ENCODE data around the gene SLC12A1.
A peak's percentile ranks its signal among the peaks of the same experiment; 100 is the strongest.

SLC12A1 gene

DNA sequence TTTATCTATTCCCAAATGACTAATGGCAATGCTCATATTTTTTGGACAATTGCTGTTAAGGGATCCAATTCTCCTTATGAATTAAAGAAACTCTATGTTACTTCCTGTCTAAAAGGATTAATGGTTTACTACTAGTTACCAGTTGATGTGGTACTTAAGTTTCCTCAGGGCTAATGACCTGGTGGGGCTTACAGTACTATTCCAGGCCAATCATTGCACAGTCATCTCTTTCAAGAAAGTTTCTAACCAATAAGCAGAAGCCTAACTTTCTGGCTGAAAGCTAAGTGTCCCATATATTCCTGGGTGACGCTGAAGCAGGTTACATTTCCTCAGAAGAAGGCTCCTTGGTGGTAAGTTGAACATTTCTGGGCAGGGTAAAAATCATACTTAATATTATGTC is at the start of gene SLC12A1:
Gene SLC12A1 (plus strand): TSS at position 322 of the 400 bp plus-strand sequence. CDS start 1,418 bp downstream, outside the sequence.
- DNase-seq = no peak

GRCh38 chr15:48168616-48169015 is 37.5 kb upstream of the SLC12A1 start:
- no peak for DNase-seq

DNA sequence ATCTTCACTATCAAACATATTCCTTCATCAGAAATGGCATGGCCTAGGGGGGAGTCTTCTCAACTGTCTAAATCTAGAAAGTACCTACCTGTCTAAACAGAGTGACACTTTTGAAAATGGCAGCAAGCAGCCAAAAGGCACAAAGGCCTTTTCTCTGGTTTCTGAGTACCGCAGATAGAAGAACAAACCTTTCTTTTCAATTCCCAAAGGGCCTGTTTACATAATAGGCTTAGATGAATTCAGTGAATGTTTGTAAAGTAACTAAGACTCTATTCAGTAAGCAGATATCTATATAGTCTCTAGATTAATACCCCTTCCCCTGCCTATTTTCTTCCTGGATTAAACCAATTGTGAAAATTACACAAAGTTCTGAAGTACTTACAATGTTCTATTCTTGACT is 35.1 kb upstream of the SLC12A1 start:
- no peak for DNase-seq

- no peak for DNase-seq
These were observed 31.0 kb upstream of the SLC12A1 start for GRCh38 chr15:48175126-48175525.

DNA sequence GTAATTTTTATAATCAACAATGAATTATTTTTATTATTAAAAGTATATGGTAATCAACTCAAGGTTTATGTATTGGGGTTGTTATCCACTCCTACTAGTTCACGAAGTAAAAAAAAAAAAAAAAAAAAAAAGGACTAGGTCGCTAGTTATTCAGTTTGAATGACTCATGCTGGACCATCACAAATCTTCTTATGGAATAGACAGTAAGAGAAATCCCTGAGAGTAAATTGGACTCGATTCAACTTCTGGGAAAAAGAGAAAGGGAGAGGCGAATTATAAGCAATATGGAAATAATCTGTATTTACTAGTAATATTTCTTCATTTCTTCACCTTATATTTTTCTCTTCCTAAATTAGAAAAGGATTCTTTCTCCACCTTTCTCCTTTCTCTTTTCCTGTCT is 30.0 kb upstream of the SLC12A1 start:
- no peak for DNase-seq

DNA sequence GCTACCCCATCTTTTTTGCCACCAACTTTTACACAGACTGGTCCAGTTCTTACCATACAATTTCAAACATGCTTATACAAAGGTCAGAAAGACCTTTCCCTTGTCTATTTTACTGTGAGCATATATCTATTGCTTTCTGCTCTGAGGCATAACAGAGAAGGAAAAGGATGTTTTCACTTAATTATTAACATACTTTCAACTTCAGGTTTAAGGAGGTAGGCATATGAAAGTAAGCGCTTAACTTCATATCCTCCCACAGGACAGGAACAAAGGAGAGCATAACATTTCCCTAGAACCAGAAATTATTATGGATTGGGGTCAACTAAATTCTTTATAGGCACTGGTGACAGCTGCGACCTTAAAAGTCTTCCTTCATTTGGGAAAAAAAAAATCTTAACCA is 29.1 kb upstream of the SLC12A1 start:
- no peak for DNase-seq

- DNase-seq = peak in 3 of 6 experiments; percentile 27 to 31 (median 31)
These were observed 28.7 kb upstream of the SLC12A1 start for GRCh38 chr15:48177383-48177765.

DNA sequence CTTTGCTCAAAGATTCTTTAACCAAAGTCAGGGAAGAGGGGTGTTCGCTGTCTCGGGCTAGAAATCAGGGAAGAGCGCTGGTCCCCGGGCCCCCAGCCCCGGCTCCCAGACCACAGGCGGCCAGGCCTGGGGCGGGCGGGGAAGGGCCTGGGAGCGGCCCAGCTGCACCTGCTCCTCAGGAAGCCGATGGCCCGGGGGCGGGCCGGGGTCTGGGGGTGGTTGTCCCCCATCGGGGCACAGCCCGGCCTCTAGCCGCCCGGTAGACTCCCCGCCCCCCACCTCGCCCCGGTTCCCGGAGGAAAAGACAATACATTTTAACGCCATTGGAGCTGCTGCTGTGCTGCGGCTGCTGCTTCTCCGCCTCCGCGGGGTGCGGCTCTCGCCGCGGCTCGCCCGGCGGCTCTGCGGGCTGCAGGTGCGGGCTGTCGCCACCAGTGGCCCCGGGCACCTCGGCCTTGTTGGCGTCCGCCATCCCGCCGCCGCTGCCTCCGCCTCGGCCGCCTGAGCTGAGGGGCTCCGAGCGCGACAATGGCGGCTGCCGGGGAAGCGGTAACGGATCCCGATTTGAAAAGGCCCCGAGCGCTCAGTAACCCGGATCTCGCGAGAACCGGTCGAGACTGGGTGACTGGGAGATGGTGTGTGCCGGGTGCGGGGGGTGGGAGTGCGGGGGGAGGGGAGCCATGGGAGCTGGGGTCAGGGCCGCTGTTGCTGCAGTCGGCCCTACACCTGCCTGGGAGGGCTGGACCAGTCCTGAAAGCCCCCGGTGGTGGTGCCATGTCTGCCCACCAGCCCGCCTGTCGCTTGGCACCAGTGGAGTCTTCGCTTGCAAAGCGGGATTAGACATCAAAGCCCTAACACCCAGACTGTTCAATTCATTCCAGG is 28.1 kb upstream of the SLC12A1 start, which contains the start of gene MYEF2:
Gene MYEF2 (minus strand): TSS at position 530 of the 882 bp plus-strand sequence. CDS start 58 bp downstream, at position 472.
- peak; percentile 6 to 75 (median 45) for DNase-seq

GRCh38 chr15:48178648-48178931 is 27.5 kb upstream of the SLC12A1 start:
- no peak for DNase-seq

DNA sequence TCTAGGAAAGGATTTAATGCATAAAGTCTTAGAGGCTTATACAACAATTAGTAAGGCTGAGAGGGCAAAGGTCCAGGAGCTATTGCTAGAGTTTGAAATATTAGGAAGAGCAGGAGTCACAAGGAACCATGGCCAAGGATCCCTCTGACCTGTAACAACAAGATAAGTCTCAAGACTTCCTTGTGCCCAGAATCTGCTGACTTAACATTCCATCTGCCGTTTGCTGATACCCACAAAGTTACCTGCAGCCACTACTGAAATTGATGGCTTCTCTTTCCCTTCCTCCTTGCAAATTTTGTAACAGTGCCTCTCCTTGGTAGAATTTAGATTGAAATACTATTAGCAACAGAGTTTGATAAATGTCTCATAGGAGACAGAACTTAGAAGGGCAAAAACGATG is 23.4 kb upstream of the SLC12A1 start:
- DNase-seq = no peak

- DNase-seq = no peak
These were observed 20.6 kb upstream of the SLC12A1 start for GRCh38 chr15:48185529-48185928.

GRCh38 chr15:48186271-48186670 is 19.8 kb upstream of the SLC12A1 start:
- DNase-seq = no peak

DNA sequence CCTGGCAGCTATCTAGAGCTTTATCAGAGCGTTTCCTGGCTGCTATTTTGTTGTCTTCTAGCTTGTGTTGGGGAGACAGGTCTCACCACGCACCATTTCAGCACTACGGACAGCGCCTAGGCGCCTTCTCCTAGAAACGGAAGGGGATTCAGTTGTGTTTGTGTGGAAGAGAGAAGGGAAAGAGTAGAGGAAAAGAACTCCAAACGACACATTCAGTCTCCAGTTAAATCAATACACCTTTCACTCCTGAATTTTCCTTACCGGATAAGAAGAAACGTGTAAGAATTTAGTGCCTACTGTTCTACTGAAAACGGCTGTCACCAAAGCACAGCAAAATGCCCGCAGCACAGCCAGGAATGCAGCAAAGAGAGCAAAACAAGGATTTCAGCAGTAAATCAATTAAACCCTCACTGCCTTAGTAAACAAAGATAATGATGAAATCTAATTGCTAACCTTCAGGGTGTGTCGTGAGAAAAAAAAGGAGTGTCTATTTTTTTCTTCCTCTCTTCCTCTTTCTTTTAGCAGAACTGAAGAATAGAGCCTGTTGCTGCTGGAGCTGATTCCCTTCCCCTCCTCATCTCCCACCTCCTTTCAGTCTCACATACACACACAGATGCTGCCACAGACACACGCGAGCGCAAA is 15.0 kb upstream of the SLC12A1 start:
- peak in 2 of 6 experiments; percentile 1 to 14 for DNase-seq

DNA sequence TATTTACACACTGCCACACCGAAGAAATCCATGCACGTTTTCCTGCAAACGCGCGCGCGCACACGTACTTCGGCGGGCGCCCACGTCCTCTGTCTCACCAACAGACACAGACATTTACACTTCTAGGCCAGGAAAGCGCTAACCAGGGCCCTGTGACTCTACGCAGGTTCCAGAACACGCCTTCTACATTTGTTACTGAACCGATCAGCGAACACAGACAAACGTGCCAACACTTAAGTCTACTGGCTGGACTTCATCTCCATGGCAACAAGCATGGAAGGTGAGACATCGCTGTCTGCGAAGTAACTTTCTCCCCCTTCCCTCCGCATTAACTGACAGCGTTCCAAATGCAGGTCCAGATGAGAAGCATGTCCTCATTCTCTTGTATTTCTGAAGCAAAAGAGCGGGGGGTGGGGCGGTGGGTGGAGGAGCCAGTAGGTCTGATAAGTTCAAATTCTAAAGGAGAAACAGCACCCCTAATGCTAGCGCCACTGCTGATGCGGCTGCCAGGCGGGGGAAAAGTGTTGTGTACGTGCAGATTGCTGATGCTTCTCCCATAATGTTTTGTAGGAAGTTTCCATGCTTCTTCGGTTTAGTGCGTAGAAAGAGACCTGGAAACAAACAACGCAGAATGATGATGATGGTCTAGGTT is 14.4 kb upstream of the SLC12A1 start, which contains the start of gene CTXN2:
Gene CTXN2 (plus strand): TSS at position 92 of the 652 bp plus-strand sequence. CDS start 9,636 bp downstream, outside the sequence.
- DNase-seq = no peak

DNA sequence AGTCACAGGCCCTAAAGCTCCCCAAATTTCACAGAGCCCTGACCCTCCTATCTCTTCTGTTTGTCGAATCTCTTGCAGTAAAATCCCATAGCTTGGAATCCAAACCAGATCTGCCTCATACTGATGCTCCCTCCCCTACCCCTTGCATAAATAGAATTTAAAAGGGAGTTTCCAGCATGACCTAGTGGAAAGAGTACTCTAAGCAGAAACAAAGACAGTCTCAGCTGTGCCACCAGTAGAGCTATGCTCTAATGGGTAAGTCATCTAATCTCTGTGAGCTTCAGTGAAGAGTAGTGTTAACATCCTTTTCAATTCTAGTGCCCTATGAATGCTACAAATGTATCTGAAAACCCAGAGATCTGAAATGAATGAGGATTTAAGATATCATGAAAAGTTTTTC is 4.0 kb upstream of the SLC12A1 start:
- no peak for DNase-seq

DNA sequence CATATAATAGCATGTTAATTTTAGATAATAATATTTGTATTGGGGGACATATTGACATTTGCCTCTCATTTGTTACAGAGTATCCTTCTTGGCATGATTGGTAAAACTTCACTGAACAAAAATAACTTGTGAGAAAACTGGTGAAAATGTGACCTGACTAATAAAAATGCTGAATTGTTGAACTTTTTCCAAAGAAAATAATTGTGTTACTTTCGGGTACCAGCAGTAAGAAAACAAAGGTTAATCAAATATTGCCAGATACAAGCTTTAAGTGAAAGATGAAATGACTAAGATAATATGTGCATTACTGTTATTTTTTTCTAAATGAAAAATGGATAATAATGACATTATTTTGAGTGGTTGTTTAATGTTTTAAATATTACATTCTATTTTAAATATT is 15.2 kb downstream of the SLC12A1 start:
- no peak for DNase-seq

GRCh38 chr15:48221885-48222284 is 15.8 kb downstream of the SLC12A1 start:
- no peak for DNase-seq

- DNase-seq = no peak
These were observed 16.5 kb downstream of the SLC12A1 start for GRCh38 chr15:48222627-48223026.

DNA sequence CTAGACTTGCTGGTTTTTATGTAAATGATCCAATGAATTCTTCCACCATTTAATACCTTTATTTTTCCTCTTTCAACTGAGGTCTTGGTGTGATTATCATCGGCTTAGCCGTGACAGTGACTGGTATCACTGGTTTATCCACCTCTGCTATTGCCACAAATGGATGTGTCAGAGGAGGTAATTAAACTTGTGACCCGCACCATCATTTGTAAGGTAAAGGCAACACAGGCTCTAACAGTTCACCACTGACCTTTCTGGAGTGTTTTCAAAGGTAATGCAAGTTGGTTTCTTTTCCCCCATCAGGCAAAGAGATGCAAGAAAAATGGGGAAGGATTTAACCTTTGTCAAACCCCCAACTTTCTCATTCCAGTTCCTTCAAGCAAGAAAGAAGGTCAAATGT is 19.7 kb downstream of the SLC12A1 start:
- no peak for DNase-seq

- DNase-seq = no peak
These were observed 24.4 kb downstream of the SLC12A1 start for GRCh38 chr15:48230498-48230897.

DNA sequence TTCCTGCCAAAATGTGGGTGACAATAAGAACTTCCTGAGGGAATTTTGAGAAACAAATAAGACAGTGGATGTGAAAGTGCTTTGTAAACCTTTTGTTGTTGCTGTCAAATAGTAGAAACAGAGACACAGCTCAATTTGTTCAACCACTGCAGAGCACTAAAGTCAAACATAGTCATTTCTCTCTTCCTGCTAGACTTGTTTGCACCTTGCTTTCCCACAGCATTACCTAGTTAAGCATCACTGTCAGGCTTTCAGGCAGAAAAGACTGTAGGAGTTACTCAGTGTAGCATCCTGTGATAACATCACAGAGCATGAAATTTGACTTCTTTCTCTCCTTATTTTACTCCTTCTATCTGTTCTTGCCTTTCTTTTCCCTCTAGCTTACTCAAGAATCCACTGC is 27.1 kb downstream of the SLC12A1 start:
- DNase-seq = no peak

DNA sequence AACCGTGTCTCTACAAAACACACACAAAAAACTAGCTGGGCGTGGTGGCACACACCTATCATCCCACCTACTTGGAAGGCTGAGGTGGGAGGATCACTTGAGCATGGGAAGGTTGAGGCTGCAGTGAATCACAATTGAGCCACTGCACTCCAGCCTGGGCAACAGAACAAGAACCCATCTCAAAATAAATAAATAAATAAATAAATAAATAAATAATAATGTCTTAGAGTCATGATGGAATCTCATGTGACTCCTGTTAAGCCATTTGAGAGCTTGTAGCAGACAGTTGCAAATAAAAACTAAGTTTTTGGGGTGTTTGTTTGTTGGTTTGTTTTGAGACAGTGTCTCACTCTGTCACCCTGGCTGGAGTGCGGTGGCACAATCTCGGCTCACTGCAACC is 33.2 kb downstream of the SLC12A1 start:
- no peak for DNase-seq

DNA sequence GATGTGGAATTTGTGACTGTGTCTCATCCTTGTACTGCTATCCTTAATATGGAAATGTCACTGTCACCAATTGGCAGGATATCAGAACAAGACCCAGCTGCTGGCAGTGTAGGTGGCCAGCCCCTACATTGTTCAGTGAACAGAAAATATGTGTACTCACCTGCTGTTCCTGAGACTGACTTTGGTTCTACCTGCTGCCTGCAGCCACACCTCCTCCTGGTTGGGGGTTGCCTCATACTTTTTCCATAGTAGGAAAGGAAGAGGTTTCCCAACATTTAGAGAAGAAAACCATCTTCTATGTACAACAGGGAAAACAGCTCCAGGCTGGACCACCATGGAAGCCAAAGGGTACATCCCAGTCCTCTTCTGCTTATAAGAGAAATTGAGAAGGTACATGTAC is 35.9 kb downstream of the SLC12A1 start:
- no peak for DNase-seq

DNA sequence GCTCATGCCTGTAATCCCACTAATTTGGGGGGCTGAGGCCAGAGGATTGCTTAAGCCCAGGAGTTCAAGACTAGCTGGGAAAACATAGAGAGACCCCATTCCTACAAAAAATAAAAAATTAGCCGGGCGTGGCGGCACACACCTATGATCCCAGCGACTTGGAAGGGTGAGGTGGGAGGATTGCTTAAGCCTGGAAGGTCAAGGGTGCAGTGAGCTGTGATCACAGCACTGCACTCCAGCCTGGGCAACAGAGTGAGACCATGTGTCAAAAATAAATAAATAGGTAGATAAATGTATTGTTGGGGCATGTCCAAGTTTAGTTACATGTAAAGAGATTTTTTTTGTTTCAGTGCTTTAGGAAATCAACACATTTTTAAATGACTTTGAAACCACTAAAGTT is 36.4 kb downstream of the SLC12A1 start:
- DNase-seq = no peak
